HFF-Myc (cell line): ENCODE data around the gene CCDC88A.
"Not testable (repeated sequence)": the region's sequence is repeated elsewhere in the genome, so short reads cannot be mapped to it uniquely, and the experiment has no call there.

Source experiments
- DNase-seq: peaks from one replicate; pipeline ENCODE4 v3.0.0-alpha.2; 2011; ENCODE audit warnings: low read depth; ENCODE audit errors: extremely low read depth
- H3K4me3 ChIP-seq: replicated peaks from 2 replicates; pipeline ENCODE4 v1.5.1; 2011; ENCODE audit warnings: low read depth, mild to moderate bottlenecking, control low read depth, low read length
- CTCF ChIP-seq: IDR thresholded peaks from 2 replicates; pipeline ENCODE4 v1.5.1; 2012; ENCODE audit warnings: mild to moderate bottlenecking, low read depth, low read length, control low read depth; ENCODE audit errors: missing control alignments

Gene CCDC88A

GRCh38 chr2:55282110-55282917, 137.3 kb downstream of the CCDC88A start:
- peak; percentile 40 for DNase-seq
- H3K4me3 ChIP-seq: peak overlapping the region; percentile 42
- no peak for TF ChIP-seq CTCF

- H3K4me3 ChIP-seq, DNase-seq: not testable (repeated sequence)
Observed at GRCh38 chr2:55280851-55281546, 138.7 kb downstream of the CCDC88A start.

DNA sequence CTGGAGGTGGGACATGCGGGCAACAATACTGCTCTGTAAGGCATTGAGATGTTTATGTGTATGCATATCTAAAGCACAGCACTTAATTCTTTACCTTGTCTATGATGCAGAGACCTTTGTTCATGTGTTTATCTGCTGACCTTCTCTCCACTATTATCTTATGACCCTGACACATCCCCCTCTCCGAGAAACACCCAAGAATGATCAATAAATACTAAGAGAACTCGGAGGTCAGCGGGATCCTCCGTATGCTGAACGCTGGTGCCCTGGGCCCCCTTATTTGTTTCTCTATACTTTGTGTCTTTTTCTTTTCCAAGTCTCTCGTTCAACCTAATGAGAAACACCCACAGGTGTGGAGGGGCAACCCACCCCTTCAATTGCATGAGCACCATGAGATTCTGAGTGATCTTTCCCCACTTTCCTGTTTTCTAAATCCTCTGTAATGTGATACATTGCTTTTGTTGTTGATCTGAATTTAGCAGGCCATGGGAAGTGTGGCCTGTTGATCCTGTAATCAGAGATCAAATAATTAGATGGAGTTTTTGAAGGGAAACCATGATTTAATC, 139.7 kb downstream of the CCDC88A start:
- not testable (repeated sequence) for H3K4me3 ChIP-seq, DNase-seq

DNA sequence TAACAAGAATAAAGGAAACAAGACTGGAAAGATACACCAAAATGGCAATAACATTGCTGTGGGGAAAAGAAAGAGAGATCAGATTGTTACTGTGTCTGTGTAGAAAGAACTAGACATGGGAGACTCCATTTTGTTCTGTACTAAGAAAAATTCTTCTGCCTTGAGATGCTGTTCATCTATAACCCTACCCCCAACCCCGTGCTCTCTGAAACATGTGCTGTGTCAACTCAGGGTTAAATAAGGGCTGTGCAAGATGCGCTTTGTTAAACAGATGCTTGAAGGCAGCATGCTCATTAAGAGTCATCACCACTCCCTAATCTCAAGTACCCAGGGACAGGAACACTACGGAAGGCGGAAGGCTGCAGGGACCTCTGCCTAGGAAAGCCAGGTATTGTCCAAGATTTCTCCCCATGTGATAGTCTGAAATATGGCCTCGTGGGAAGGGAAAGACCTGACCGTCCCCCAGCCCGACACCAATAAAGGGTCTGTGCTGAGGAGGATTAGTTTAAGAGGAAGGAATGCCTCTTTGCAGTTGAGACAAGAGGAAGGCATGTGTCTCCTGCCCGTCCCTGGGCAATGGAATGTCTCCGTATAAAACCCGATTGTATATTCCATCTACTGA, 140.3 kb downstream of the CCDC88A start:
- DNase-seq, H3K4me3 ChIP-seq: not testable (repeated sequence)

- DNase-seq: no peak
- no peak overlapping the region for H3K4me3 ChIP-seq
- no peak for TF ChIP-seq CTCF
Observed at GRCh38 chr2:55277310-55277709, 142.3 kb downstream of the CCDC88A start.

GRCh38 chr2:55274346-55274745, 145.3 kb downstream of the CCDC88A start:
- DNase-seq, H3K4me3 ChIP-seq: not testable (repeated sequence)

DNA sequence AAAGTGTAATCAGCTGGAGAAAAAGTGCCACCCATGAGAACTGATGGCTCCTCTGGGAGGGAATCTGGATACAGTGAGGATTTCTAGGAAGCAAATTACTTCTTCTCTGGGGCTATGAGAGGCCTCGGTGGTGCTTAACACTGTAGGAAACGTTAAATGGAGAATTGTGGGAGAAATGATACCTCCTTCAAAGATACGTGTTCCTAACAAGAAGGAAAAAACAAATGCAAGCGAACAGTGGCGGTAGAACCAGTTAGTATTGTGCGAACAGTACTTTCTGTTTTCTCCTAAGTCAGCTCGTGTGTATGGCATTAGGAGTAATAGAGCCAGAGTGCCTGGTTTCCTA, 150.0 kb downstream of the CCDC88A start:
- peak overlapping the region; percentile 78 for H3K4me3 ChIP-seq
- TF ChIP-seq CTCF: no peak
- no peak for DNase-seq

- TF ChIP-seq CTCF: no peak
- DNase-seq: peak; percentile 78
- H3K4me3 ChIP-seq: peak within 1 kb of the TSS; percentile 78
Observed at GRCh38 chr2:55268907-55269644, 150.6 kb downstream of the CCDC88A start, which contains the start of gene MTIF2. Gene MTIF2 (minus strand): TSS chr2:55269231. CDS start chr2:55263858, 5,373 bp downstream.
